GM21723 (cell line): ENCODE data around the gene RASA1.

Source experiments
- ATAC-seq: cut with Tn5 transposase; IDR thresholded peaks from one replicate; pipeline ENCODE4 v1.9.1; 2021; ENCODE audit warnings: mild to moderate bottlenecking, moderate library complexity; ENCODE audit not compliant: unreplicated experiment

Gene RASA1

DNA sequence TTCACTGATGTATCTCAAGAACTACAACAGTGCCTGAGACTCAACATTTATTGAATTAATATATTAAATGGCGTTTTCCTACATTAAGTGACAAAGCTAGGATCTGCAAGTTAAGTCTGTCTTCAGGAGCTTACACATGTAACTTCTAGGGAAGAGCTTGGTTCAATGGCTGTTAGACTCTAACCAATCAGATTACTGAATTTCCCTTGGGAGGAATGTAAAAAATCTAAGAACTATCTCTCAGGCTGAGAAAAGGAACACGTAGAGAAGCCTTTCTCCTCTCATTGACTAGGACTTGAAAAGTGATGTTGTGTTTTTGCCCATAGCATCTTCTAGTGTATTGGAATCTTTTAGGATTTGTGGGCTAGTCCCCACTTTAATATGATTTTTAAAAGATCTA is 91.4 kb downstream of the RASA1 start:
- ATAC-seq, result no peak

DNA sequence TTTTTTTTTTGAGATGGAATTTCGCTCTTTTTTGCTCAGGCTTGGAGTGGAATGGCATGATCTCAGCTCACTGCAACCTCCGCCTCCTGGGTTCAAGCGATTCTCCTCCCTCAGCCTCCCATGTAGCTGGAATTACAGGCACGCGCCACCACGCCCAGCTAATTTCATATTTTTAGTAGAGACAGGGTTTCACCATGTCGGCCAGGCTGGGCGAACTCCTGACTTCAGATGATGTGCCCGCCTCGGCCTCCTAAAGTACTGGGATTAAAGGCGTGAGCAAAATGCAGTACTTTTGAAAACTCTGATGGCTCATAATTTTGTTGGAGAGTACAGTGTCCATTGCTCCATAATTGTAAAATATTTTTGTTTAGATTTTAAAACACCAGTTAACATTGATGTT is 92.4 kb downstream of the RASA1 start:
- no peak for ATAC-seq

GRCh38 chr5:87361031-87361445 is 93.4 kb downstream of the RASA1 start:
- no peak for ATAC-seq

DNA sequence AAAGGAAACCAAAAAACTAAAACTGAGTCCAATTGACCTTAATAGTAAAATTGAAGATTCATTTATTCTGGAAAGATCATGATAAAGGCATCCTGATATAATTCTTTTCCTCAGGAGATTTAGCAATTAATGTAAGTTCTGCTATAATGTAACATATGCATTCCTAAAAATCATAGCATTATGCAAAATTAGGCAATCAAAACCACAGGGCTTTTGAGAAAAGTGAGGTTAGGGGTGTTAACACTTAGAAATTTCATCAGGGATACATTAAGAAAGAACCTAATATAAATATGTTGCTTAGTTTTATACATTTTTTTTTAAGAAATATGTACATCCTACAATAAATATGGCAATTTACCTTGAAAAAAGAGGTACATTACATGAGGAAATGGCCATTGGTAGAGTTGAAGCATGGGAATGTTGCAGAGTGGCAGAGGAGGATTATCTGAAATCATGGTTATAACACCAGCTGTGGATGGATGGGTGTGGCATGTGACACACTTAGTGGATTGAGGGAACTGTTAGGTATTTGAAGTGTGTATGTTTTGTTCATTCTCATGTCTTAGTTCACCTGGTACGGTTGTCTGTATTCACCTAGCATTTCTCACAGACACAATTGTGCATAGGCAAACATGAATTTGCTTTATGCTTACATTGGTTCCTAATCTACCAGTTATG is 94.0 kb downstream of the RASA1 start:
- no peak for ATAC-seq

GRCh38 chr5:87367243-87367642 is 99.6 kb downstream of the RASA1 start:
- ATAC-seq, result no peak

GRCh38 chr5:87368601-87369000 is 100.9 kb downstream of the RASA1 start:
- no peak for ATAC-seq

GRCh38 chr5:87369431-87369830 is 101.7 kb downstream of the RASA1 start:
- ATAC-seq, result no peak

- no peak for ATAC-seq
These were observed 105.0 kb downstream of the RASA1 start for GRCh38 chr5:87372705-87373104.

DNA sequence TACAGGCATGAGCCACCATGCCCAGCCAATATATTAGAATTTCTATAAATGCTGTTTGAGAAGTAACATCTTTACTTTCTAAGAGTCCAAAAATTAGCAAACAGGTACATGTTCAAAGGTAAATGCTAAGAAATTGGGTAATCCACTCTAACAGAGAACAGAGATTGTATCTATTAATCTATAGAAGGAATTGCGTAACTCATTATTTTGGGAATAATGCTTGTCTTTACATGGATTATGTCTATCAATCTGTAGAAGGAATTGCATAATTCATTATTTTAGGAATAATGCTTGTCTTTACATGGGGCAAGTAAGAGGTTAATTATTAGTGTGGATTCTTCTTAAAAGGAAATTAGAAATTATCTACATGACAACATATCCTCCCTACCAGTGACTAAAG is 114.5 kb downstream of the RASA1 start:
- ATAC-seq, result no peak

DNA sequence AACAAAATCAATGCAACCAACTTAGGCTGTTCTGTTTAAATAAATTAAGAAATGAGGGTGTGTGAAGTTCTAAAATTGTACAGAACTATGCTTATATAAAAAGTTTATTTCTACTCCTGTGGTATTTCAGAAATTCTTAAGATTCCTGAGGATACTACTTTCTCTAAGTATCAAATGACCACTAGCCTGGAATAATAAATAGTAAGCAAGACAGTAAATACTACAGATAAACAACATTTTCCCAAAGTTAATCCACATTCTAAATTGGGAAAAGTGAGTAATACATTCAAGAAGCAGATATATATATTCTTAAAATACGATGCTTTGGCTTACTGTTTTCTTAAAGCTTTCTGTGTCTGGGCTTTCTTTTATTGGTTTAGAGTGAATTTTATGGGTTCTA is 115.5 kb downstream of the RASA1 start:
- ATAC-seq, result no peak

- no peak for ATAC-seq
These were observed 118.1 kb downstream of the RASA1 start for GRCh38 chr5:87385802-87386201.

- ATAC-seq, result no peak
These were observed 120.4 kb downstream of the RASA1 start for GRCh38 chr5:87388129-87388528.

DNA sequence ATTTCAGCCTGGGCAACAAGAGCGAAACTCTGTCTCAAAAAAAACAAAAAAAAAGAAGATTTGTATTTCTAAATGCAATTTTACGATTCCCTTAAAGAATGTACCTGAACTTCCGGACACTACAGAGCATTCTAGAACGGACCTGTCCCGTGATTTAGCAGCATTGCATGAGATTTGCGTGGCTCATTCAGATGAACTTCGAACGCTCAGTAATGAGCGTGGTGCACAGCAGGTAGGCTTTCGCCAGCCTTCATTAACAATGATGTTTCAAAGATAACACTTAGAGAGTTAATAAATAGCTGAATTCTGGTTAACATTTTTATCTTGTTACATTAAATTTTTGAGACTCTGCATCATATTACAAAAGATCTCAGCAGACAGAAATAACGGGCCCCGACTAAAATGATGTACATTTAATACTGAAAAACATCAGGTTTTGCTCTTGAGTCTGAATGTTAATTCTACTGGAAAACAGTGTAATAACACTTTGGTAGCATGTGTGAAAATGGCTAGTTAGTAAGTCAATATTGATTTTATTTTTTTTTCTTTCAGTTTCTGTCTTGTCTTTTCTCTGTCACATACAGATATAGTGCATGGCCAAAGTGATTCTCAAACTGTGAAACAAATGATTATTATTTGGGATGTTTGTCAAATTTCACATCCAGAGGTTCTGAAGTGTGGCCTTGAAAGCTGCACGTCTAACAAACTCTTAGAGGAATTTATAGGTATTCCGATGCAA is 121.8 kb downstream of the RASA1 start:
- no peak for ATAC-seq

DNA sequence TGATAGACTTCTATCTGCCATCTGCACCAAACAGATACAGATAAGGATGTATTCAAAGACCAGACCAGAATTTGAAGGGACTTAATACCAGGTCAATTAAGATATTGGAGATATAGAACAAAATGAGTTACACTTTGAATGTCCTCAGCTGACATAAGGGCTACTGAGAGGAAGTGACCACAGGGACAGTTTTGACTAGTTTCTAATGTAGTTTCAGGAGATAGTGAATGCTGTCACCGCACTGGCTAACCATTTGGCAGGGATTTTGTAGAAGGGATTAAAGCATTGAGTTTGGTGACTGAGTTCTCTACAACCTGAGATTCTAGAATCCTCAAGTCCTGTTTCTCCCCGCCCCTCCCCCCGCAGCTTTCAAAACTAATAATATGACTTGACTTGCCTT is 122.4 kb downstream of the RASA1 start:
- ATAC-seq, result no peak

GRCh38 chr5:87390576-87391199 is 123.0 kb downstream of the RASA1 start:
- ATAC-seq, result no peak

DNA sequence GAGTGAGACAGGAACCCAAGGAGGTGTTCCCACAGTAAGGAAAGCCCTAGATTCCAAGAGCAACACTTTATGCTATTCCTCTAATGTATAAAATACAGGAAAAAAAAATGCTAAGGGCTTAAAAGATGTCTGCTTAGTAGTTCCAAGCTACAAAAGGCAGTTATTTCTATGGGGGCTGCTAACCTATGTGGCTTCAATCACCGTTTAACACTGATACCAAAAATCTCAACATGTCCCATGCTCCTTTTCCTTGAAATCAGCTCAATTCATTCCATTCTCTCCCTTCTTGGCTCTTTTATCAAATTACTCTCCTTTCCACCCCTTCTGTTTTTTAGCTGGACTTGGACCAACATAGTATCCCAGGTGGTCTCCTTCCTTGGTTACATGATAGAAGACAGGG is 124.5 kb downstream of the RASA1 start:
- no peak for ATAC-seq

GRCh38 chr5:87392801-87393200 is 125.1 kb downstream of the RASA1 start:
- ATAC-seq, result no peak

GRCh38 chr5:87393331-87393730 is 125.6 kb downstream of the RASA1 start:
- no peak for ATAC-seq

- ATAC-seq, result no peak
These were observed 126.9 kb downstream of the RASA1 start for GRCh38 chr5:87394411-87395165.

DNA sequence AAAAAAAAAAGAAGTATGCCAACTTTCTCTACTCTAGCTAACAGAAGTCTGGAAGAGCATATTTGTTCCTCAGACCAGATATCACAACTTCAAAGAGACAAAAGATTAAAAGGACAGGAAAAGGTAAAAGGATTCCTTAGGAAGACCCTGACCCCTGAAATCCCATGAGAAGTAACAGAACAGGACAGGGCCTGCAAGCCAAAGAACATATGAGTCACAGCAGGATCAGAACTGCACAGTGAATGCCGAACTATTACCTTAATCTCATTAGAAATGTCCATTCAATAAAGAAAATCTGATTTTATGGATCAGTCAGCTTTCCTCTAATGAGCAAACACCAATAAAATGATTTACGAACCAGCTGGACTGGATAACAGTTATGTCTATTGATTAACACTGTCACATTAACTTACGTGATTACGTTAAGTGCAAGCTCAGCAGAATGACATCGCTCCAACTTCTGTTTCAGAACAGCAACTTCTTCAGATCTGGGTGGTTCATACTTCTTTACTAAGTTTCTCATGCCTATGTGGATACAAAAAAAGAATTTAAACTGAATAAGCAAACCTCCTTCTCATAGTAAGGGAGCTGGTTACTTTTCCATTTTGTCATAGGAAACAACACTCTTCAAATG is 131.4 kb downstream of the RASA1 start:
- no peak for ATAC-seq

- ATAC-seq, result no peak
These were observed 132.0 kb downstream of the RASA1 start for GRCh38 chr5:87399720-87400119.
